Effector memory CD4-positive, alpha-beta T cell (primary cell): ENCODE data around the gene PHF13.
"Not testable (repeated sequence)": the region's sequence is repeated elsewhere in the genome, so short reads cannot be mapped to it uniquely, and the experiment has no call there.

ENCODE experiments used
- DNase-seq, 3 donors: peaks; one replicate each; pipeline ENCODE4 v3.0.0-alpha.2; 2020
- H3K27ac ChIP-seq: 2 replicates; pipeline ENCODE4 v1.7.0; 2013; ENCODE audit warnings: mild to moderate bottlenecking, low read length, moderate library complexity; ENCODE audit not compliant: insufficient read depth, poor library complexity, severe bottlenecking
- H3K27me3 ChIP-seq: replicated peaks from 2 replicates; pipeline ENCODE4 v1.7.0; 2013; ENCODE audit warnings: mild to moderate bottlenecking, low read length; ENCODE audit not compliant: insufficient read depth, control insufficient read depth, poor library complexity, severe bottlenecking
- H3K36me3 ChIP-seq: 2 replicates; pipeline ENCODE4 v1.7.0; 2013; ENCODE audit warnings: mild to moderate bottlenecking, low read length, moderate library complexity; ENCODE audit not compliant: control insufficient read depth, insufficient read depth
- H3K4me1 ChIP-seq: 2 replicates; pipeline ENCODE4 v1.7.0; 2013; ENCODE audit warnings: low read length, mild to moderate bottlenecking; ENCODE audit not compliant: control insufficient read depth, insufficient read depth, poor library complexity, severe bottlenecking
- H3K4me3 ChIP-seq: 2 replicates; pipeline ENCODE4 v1.7.0; 2013; ENCODE audit warnings: low read length, low read depth, mild to moderate bottlenecking; ENCODE audit not compliant: insufficient read depth, poor library complexity, severe bottlenecking
- H3K9me3 ChIP-seq: 2 replicates; pipeline ENCODE4 v1.7.0; 2013; ENCODE audit warnings: mild to moderate bottlenecking, low read length, moderate library complexity; ENCODE audit not compliant: control insufficient read depth

Gene PHF13

GRCh38 chr1:6660415-6661049 is 47.0 kb downstream of the PHF13 start:
- H3K27me3 ChIP-seq: no peaks in the 10 kb centered on the region
- no peak overlapping the region for H3K27ac ChIP-seq
- no peak for DNase-seq
- no peaks in the 10 kb centered on the region for H3K4me1 ChIP-seq
- no peaks in the 10 kb centered on the region for H3K36me3 ChIP-seq
- no peaks in the 10 kb centered on the region for H3K9me3 ChIP-seq
- H3K4me3 ChIP-seq: no peak overlapping the region

- DNase-seq, H3K9me3 ChIP-seq, H3K27ac ChIP-seq, H3K4me3 ChIP-seq, H3K4me1 ChIP-seq, H3K27me3 ChIP-seq, H3K36me3 ChIP-seq: not testable (repeated sequence)
Measured at GRCh38 chr1:6662468-6662867, 48.9 kb downstream of the PHF13 start.

- peaks cover 11% of the 10 kb centered on the region for H3K36me3 ChIP-seq
- H3K9me3 ChIP-seq: no peaks in the 10 kb centered on the region
- H3K4me3 ChIP-seq: no peak overlapping the region
- H3K4me1 ChIP-seq: no peaks in the 10 kb centered on the region
- H3K27me3 ChIP-seq: no peaks in the 10 kb centered on the region
- DNase-seq: no peak
- no peak overlapping the region for H3K27ac ChIP-seq
Measured at GRCh38 chr1:6666696-6667095, 53.2 kb downstream of the PHF13 start.

GRCh38 chr1:6667139-6667538 is 53.6 kb downstream of the PHF13 start:
- Histone ChIP-seq H3K27me3 (no peaks in the 10 kb centered on the region), H3K9me3 (no peaks in the 10 kb centered on the region), H3K27ac (no peak overlapping the region), H3K4me3 (no peak overlapping the region), H3K36me3 (peaks cover 11% of the 10 kb centered on the region), H3K4me1 (no peaks in the 10 kb centered on the region)
- DNase-seq: no peak

- no peaks in the 10 kb centered on the region for H3K4me1 ChIP-seq
- no peak overlapping the region for H3K27ac ChIP-seq
- H3K9me3 ChIP-seq: no peaks in the 10 kb centered on the region
- no peak overlapping the region for H3K4me3 ChIP-seq
- peaks cover 11% of the 10 kb centered on the region for H3K36me3 ChIP-seq
- no peaks in the 10 kb centered on the region for H3K27me3 ChIP-seq
- DNase-seq: no peak
Measured at GRCh38 chr1:6668503-6668902, 55.0 kb downstream of the PHF13 start.

- Histone ChIP-seq H3K4me1 (no peaks in the 10 kb centered on the region), H3K36me3 (peaks cover 10% of the 10 kb centered on the region), H3K4me3 (no peak overlapping the region), H3K27me3 (no peaks in the 10 kb centered on the region), H3K9me3 (no peaks in the 10 kb centered on the region), H3K27ac (no peak overlapping the region)
- no peak for DNase-seq
Measured at GRCh38 chr1:6672558-6672957, 59.0 kb downstream of the PHF13 start.
